Progenitor cell of endocrine pancreas (in vitro differentiated cells): Measurements from ENCODE around the gene MFGE8. TPM values are rescaled to one million over a fixed set of nuclear protein-coding genes. Genes with fewer than 3 reads are reported as not detected.
A peak's percentile ranks its signal among the peaks of the same experiment; 100 is the strongest.

Experiments
- DNase-seq: peaks from one replicate; pipeline ENCODE4 v3.0.0; 2021; ENCODE audit warnings: low spot score; ENCODE audit not compliant: unreplicated experiment
- H3K27ac Mint-ChIP-seq: 2 replicates; pipeline ENCODE4 v1.8.0; 2021; ENCODE audit warnings: mild to moderate bottlenecking, moderate library complexity, mixed read lengths
- H3K27me3 Mint-ChIP-seq: 2 replicates; pipeline ENCODE4 v1.8.0; 2021; ENCODE audit warnings: mixed read lengths
- H3K36me3 Mint-ChIP-seq: 2 replicates; pipeline ENCODE4 v1.8.0; 2022; ENCODE audit warnings: mixed read lengths; ENCODE audit not compliant: insufficient read depth
- H3K4me1 Mint-ChIP-seq: 2 replicates; pipeline ENCODE4 v1.8.0; 2021; ENCODE audit warnings: low read depth, mixed read lengths
- H3K4me3 Mint-ChIP-seq: 2 replicates; pipeline ENCODE4 v1.8.0; 2021; ENCODE audit warnings: low read depth, mild to moderate bottlenecking, moderate library complexity, mixed read lengths
- H3K9me3 Mint-ChIP-seq: 2 replicates; pipeline ENCODE4 v1.8.0; 2021; ENCODE audit warnings: low read depth, mixed read lengths
- total RNA-seq: library from RNA; stranded (reverse); gene quantifications from 2 replicates; pipeline ENCODE4 v1.2.1, GENCODE V29; 2021
- TF ChIP-seq, protein P1 (sequence below): fragments of 200-600 bp; sonication (generic); IDR thresholded peaks from one replicate; pipeline ENCODE4 v1.5.0; 2021; ENCODE audit warnings: antibody characterized with exemption, mild to moderate bottlenecking; ENCODE audit not compliant: unreplicated experiment

The MFGE8 gene
- total RNA-seq, 1 donor from 2014 or later: 297 TPM

DNA sequence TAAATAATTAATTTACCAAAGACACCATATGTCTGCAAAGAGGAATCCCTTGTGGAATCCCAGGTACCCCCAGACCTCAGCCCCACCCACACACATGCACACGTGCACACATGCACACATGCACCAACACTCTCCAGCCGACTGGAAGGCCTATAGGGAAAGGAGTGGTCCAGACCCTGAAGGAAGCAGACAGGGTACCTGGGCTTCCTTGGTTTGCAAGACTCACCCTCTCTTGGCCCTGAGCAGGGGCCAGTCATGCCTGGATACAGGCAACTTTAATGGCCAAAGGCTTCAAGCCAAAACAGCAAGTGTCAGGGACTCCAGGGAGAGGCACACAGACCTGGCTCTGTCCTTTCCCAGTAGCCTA, 8.9 kb downstream of the MFGE8 start:
- DNase-seq: no peak
- H3K4me3 Mint-ChIP-seq: no peak overlapping the region
- no peak overlapping the region for H3K27ac Mint-ChIP-seq
- H3K9me3 Mint-ChIP-seq: no peaks in the 10 kb centered on the region
- peaks cover 24% of the 10 kb centered on the region for H3K36me3 Mint-ChIP-seq
- no peaks in the 10 kb centered on the region for H3K27me3 Mint-ChIP-seq
- H3K4me1 Mint-ChIP-seq: peaks cover 16% of the 10 kb centered on the region
- TF ChIP-seq, protein P1, sequence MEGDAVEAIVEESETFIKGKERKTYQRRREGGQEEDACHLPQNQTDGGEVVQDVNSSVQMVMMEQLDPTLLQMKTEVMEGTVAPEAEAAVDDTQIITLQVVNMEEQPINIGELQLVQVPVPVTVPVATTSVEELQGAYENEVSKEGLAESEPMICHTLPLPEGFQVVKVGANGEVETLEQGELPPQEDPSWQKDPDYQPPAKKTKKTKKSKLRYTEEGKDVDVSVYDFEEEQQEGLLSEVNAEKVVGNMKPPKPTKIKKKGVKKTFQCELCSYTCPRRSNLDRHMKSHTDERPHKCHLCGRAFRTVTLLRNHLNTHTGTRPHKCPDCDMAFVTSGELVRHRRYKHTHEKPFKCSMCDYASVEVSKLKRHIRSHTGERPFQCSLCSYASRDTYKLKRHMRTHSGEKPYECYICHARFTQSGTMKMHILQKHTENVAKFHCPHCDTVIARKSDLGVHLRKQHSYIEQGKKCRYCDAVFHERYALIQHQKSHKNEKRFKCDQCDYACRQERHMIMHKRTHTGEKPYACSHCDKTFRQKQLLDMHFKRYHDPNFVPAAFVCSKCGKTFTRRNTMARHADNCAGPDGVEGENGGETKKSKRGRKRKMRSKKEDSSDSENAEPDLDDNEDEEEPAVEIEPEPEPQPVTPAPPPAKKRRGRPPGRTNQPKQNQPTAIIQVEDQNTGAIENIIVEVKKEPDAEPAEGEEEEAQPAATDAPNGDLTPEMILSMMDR: no peak

DNA sequence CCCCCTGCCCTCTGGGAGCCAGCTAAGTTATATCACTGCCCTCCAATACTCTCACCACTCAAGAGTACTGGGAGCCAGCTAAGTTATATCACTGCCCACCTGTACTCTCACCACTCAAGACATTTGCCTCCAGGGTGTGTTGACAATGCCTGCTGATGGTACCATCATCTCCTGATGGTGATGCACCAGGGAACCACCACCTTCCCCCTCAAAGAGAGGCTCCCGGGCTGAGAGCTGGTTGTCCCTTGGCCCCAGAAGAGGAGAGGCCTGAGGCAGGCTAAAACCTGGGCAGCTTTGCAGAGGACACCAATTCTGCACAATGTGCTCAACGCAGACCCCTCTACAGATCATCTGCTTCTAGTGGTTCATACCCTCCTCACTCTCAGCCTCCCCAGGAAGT, 10.3 kb downstream of the MFGE8 start:
- no peak overlapping the region for H3K4me3 Mint-ChIP-seq
- H3K9me3 Mint-ChIP-seq: no peaks in the 10 kb centered on the region
- peaks cover 21% of the 10 kb centered on the region for H3K36me3 Mint-ChIP-seq
- H3K27me3 Mint-ChIP-seq: no peaks in the 10 kb centered on the region
- DNase-seq: no peak
- H3K4me1 Mint-ChIP-seq: peaks cover 11% of the 10 kb centered on the region
- no peak overlapping the region for H3K27ac Mint-ChIP-seq
- TF ChIP-seq, protein P1: no peak

DNA sequence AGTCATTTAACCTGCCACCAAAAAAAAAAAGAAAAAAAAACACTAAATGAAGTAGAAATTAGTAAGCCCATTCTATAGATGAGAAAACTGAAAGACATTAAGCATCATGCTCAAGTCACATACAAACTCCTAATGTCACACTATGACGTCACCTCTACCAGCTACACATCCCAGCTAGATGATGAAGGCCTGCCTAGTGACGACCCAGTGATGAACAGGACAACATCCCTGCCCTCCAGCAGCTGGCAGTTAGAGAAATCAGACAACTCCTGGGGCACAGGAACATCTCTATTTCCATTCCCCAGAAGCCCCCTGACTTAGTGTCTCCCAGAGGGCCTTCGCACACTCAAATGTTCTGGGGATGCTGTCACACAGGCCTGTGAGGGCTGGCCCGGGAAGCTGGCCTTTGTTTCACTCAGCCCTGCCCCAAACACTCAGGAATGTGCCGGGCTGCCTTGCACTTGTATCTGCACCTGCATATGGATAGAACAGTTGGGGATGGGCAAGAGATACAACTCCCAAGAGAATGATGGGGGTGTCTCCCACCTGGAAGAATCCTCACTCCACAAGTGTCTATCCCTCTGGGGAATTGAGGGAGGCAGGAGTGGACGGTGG, 10.9 kb downstream of the MFGE8 start:
- TF ChIP-seq, protein P1: no peak
- peaks cover 21% of the 10 kb centered on the region for H3K36me3 Mint-ChIP-seq
- peaks cover 15% of the 10 kb centered on the region for H3K4me1 Mint-ChIP-seq
- H3K9me3 Mint-ChIP-seq: no peaks in the 10 kb centered on the region
- H3K4me3 Mint-ChIP-seq: no peak overlapping the region
- H3K27me3 Mint-ChIP-seq: no peaks in the 10 kb centered on the region
- DNase-seq: no peak
- peak overlapping the region; percentile 29 for H3K27ac Mint-ChIP-seq

DNA sequence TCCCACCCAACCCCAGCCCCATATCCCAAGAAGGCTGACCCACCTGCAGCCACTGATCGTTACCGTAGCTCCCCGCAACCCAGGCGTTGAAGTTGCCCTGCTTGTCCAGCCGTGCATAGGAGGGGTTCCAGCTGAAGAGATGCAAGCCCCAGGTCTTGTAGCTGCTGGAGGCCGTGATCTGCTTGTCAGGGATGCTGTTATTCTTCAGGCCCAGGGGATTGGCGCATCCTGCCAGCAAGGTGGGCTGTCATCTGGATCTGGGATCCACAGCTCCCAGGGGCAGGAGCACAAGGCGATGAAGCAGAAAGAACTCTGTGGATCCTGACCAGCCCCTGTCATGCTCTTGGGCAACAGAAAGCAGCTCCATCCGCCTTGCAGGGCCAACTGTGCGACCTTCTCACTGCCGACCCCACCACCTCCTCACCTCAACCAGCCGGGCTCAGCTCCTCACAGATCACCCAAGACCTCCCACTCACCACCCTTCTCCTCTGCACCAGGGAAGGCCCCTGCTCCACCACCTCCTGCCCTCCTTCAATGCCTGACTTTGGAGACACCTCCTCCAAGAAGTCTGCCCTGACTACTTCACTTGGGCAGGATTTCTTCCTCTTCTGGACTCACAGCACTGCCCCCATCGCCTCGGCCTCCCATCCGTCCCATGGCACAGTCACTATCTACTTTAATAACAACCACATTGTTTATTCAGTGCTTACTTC, 11.5 kb downstream of the MFGE8 start:
- Mint-ChIP-seq H3K4me1 (peaks cover 19% of the 10 kb centered on the region), H3K27me3 (no peaks in the 10 kb centered on the region), H3K27ac (peak overlapping the region; percentile 29), H3K36me3 (peaks cover 18% of the 10 kb centered on the region), H3K9me3 (no peaks in the 10 kb centered on the region), H3K4me3 (no peak overlapping the region)
- DNase-seq: no peak
- TF ChIP-seq, protein P1: no peak

DNA sequence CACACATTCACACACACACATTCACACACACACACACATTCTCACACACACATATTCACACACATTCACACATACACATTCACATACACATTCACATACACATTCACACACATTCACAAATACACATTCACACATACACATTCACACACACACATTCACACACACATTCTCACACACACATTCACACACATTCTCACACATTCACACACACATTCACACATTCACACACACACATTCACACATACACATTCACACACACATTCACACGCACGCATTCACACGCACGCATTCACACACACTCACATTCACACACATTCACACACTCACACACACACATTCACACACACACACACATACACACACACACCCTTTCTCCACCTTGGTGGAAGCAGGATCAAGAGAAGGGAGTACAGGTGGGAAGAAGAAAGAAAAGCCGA, 12.2 kb downstream of the MFGE8 start:
- Mint-ChIP-seq H3K4me1 (peaks cover 23% of the 10 kb centered on the region), H3K4me3 (no peak overlapping the region), H3K9me3 (no peaks in the 10 kb centered on the region), H3K27ac (no peak overlapping the region), H3K27me3 (no peaks in the 10 kb centered on the region), H3K36me3 (peaks cover 18% of the 10 kb centered on the region)
- DNase-seq: no peak
- TF ChIP-seq, protein P1: no peak
